ENCODE data around the gene METTL21C. TPM values are rescaled to one million over a fixed set of nuclear protein-coding genes. Genes with fewer than 3 reads are reported as not detected.

METTL21C gene
- not detected for total RNA-seq
- polyA plus RNA-seq (2013, experiment 1 of 2), result not detected
- not detected for polyA plus RNA-seq (2013, experiment 2 of 2)
- long read RNA-seq, experiment 1, result 0 reads
- long read RNA-seq, experiment 2, result 0 reads
- long read RNA-seq, experiment 3, result 0 reads
- long read RNA-seq, experiment 4, result 0 reads

GRCh38 chr13:102694937-102695336 is at the start of gene METTL21C:
Gene METTL21C (minus strand): TSS chr13:102695044. CDS start chr13:102694498, 546 bp downstream.
- Mint-ChIP-seq H3K27me3 (ENCODE audit: insufficient read depth) (peaks cover 3% of the 10 kb centered on the region), H3K36me3 (ENCODE audit: low read depth) (no peaks in the 10 kb centered on the region), H3K4me3 (no peak within 1 kb of the TSS), H3K27ac (no peak within 1 kb of the TSS), H3K9me3 (peaks cover 18% of the 10 kb centered on the region), H3K4me1 (peaks cover 16% of the 10 kb centered on the region)
- no peak within 1 kb of the TSS for H3K9ac ChIP-seq (ENCODE audit: extremely low read depth, low read length, poor library complexity, severe bottlenecking)
- H3K9me3 ChIP-seq (ENCODE audit: control insufficient read depth, low read length), result peaks cover 26% of the 10 kb centered on the region
- no peak for DNase-seq
- H3K27me3 ChIP-seq (ENCODE audit: control insufficient read depth, insufficient read depth, low read length, poor library complexity, severe bottlenecking), result no peaks in the 10 kb centered on the region
- WGBS, 2 experiments (ENCODE audit: insufficient coverage in 1 of 2, insufficient read length in 1 of 2), result 88 to 92% methylated on average over 6 of the region's 6 CpGs
- no peak within 1 kb of the TSS for H3K27ac ChIP-seq (ENCODE audit: low read depth, low read length)
- no peak for TF ChIP-seq CTCF (conservative IDR thresholded peaks at IDR 0.05)
- H3K36me3 ChIP-seq (ENCODE audit: control insufficient read depth, insufficient read depth, low read length), result no peaks in the 10 kb centered on the region
- peaks cover 3% of the 10 kb centered on the region for H3K4me1 ChIP-seq (ENCODE audit: control insufficient read depth, insufficient read depth, low read length)
- H3K4me3 ChIP-seq (ENCODE audit: low read length), result no peak within 1 kb of the TSS

GRCh38 chr13:102742506-102742905 is 47.7 kb upstream of the METTL21C start:
- Mint-ChIP-seq H3K9me3 (peaks cover 3% of the 10 kb centered on the region), H3K27ac (no peak overlapping the region), H3K36me3 (ENCODE audit: low read depth) (no peaks in the 10 kb centered on the region), H3K4me3 (no peak overlapping the region), H3K27me3 (ENCODE audit: insufficient read depth) (peaks cover 15% of the 10 kb centered on the region), H3K4me1 (no peaks in the 10 kb centered on the region)
- peaks cover 44% of the 10 kb centered on the region for H3K27me3 ChIP-seq (ENCODE audit: control insufficient read depth, insufficient read depth, low read length, poor library complexity, severe bottlenecking)
- no peak for DNase-seq
- no peak overlapping the region for H3K4me3 ChIP-seq (ENCODE audit: low read length)
- no peak for TF ChIP-seq CTCF (conservative IDR thresholded peaks at IDR 0.05)
- no peaks in the 10 kb centered on the region for H3K36me3 ChIP-seq (ENCODE audit: control insufficient read depth, insufficient read depth, low read length)
- H3K9me3 ChIP-seq (ENCODE audit: control insufficient read depth, low read length), result peaks cover 11% of the 10 kb centered on the region
- H3K4me1 ChIP-seq (ENCODE audit: control insufficient read depth, insufficient read depth, low read length), result no peaks in the 10 kb centered on the region
- H3K27ac ChIP-seq (ENCODE audit: low read depth, low read length), result no peak overlapping the region
- no peak overlapping the region for H3K9ac ChIP-seq (ENCODE audit: extremely low read depth, low read length, poor library complexity, severe bottlenecking)

GRCh38 chr13:102742101-102742500 is 47.3 kb upstream of the METTL21C start:
- no peak for TF ChIP-seq CTCF (conservative IDR thresholded peaks at IDR 0.05)
- 14 to 58% methylated on average over 1 of the region's 1 CpG for WGBS, 2 experiments (ENCODE audit: insufficient coverage in 1 of 2, insufficient read length in 1 of 2)
- Histone ChIP-seq H3K4me1 (ENCODE audit: control insufficient read depth, insufficient read depth, low read length) (no peaks in the 10 kb centered on the region), H3K9me3 (ENCODE audit: control insufficient read depth, low read length) (peaks cover 11% of the 10 kb centered on the region), H3K36me3 (ENCODE audit: control insufficient read depth, insufficient read depth, low read length) (no peaks in the 10 kb centered on the region), H3K9ac (ENCODE audit: extremely low read depth, low read length, poor library complexity, severe bottlenecking) (no peak overlapping the region), H3K4me3 (ENCODE audit: low read length) (no peak overlapping the region), H3K27ac (ENCODE audit: low read depth, low read length) (no peak overlapping the region), H3K27me3 (ENCODE audit: control insufficient read depth, insufficient read depth, low read length, poor library complexity, severe bottlenecking) (peaks cover 48% of the 10 kb centered on the region)
- H3K4me3 Mint-ChIP-seq, result no peak overlapping the region
- H3K27me3 Mint-ChIP-seq (ENCODE audit: insufficient read depth), result peaks cover 15% of the 10 kb centered on the region
- DNase-seq, result no peak
- H3K36me3 Mint-ChIP-seq (ENCODE audit: low read depth), result no peaks in the 10 kb centered on the region
- no peaks in the 10 kb centered on the region for H3K4me1 Mint-ChIP-seq
- H3K27ac Mint-ChIP-seq, result no peak overlapping the region
- H3K9me3 Mint-ChIP-seq, result peaks cover 3% of the 10 kb centered on the region

Measured in endodermal cell (in vitro differentiated cells).